AG10803 (cell line): ENCODE results near the gene YIPF3.
A peak's percentile ranks its signal among the peaks of the same experiment; 100 is the strongest.

Experiments
- DNase-seq: peaks from one replicate; pipeline ENCODE4 v3.0.0; 2010; ENCODE audit warnings: low read depth
- H3K4me3 ChIP-seq: 2 replicates; pipeline ENCODE4 v1.5.1; 2011; ENCODE audit warnings: mild to moderate bottlenecking, low read length, control low read depth
- TF ChIP-seq, protein P1 (sequence below): conservative IDR thresholded peaks from 2 replicates; pipeline ENCODE4 v1.5.1; 2011; ENCODE audit warnings: mild to moderate bottlenecking, low read length, control low read depth, inconsistent platforms

Gene YIPF3

DNA sequence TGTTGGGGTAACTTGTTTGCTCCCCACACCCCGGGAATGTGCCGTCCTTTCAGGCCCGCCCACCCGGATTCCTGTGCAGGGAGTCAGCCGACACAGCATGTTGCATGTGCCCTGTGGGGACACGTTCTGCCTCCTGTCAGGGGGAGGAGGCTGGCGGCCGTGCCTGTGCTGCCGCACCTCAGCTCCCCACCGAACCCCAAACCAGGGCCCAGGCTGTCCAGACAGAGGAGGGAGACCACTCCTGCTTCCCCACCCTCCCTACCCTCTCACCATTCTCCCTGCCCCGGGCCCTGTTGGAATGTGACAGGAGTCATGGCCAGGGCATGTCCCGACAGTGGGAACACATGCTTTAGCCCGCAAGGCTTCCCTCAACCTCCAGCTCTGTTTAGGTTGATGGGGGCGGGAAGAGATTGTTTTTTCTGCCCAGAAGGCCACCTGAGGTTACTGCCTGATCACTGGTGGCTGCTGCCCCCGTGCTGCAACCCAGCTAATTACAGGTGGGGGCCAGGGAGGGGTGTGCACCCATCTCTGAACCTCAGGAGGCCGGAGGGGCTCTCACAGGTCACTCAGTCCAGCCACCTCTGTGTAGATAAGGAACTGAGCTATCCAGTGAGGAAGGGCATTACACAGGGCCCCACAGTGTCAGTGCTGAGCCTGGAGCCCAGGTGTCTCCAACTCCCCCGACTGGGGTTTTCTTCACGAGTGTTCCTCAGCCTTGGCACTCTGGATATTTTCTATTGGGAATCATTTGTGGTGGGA is 20.2 kb downstream of the YIPF3 start:
- DNase-seq: peak; percentile 65
- TF ChIP-seq, protein P1, sequence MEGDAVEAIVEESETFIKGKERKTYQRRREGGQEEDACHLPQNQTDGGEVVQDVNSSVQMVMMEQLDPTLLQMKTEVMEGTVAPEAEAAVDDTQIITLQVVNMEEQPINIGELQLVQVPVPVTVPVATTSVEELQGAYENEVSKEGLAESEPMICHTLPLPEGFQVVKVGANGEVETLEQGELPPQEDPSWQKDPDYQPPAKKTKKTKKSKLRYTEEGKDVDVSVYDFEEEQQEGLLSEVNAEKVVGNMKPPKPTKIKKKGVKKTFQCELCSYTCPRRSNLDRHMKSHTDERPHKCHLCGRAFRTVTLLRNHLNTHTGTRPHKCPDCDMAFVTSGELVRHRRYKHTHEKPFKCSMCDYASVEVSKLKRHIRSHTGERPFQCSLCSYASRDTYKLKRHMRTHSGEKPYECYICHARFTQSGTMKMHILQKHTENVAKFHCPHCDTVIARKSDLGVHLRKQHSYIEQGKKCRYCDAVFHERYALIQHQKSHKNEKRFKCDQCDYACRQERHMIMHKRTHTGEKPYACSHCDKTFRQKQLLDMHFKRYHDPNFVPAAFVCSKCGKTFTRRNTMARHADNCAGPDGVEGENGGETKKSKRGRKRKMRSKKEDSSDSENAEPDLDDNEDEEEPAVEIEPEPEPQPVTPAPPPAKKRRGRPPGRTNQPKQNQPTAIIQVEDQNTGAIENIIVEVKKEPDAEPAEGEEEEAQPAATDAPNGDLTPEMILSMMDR: peak; percentile 59
- H3K4me3 ChIP-seq: no peak overlapping the region; the same call in 1 of the 2 replicates

DNA sequence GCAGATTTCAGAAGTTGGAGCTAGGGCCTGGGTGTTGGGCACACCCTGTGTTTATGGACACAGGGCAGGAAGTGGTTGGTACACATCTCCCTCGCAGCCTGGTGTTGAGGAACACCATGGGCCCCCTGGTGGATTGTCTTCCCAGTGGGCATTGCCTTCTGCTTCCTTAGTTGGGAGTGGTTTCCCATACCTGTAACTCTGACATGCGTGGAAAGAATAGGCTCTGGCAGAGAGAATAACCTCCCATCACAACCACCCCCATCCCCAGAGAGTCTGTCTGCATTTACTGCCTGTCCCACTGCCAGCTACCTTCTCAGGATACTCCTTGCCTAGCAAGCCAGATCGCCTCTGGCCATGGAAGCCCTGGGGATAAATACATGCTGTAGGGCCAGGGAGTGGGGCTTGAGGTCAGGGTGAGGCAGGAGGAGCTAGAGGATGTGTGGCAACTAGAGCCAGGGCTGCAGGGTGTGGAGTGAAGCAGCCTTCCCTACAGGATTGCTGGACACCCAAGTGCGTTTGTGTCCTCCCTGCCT is 21.3 kb downstream of the YIPF3 start:
- no peak overlapping the region for H3K4me3 ChIP-seq
- TF ChIP-seq, protein P1: peak; percentile 35
- no peak for DNase-seq

DNA sequence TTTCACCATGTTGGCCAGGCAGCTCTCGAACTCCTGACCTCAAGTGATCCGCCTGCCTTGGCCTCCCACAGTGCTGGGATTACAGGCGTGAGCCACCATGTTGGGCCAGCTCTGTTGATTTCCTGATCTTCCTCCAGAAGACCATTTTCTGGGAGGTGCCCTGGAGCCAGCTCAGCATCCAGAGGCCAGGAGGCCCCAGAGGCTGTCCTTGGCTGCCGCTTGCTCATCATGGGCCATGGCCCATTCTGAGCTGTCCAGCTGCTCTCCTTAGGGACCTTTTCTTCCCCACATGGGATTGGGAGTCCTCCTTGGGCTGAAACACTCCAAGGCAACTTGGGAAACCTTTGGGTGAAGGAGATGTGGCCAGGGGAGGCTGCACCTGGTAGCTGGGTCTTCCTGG is 22.0 kb downstream of the YIPF3 start:
- H3K4me3 ChIP-seq: no peak overlapping the region
- no peak for DNase-seq
- TF ChIP-seq, protein P1: no peak

DNA sequence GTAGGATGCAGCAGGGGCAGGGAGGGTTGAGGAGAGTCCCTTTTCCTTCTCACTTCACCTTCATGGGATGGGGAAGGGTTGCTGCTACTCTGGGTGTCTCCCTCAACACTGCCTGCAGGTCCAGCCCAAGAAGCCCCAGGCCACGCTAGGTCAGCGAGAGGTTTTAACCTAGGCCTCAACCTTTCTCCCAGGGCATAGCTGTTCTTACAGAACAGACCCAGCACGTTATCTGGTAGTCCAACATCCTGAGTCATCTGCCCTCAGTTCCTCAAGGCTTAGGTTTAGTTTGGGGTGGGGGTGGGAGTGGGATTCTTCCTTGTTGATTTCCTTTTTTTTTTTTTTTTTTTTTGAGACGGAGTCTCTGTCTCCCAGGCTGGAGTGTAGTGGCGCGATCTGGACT is 22.4 kb downstream of the YIPF3 start:
- DNase-seq: no peak
- H3K4me3 ChIP-seq: no peak overlapping the region
- TF ChIP-seq, protein P1: no peak

DNA sequence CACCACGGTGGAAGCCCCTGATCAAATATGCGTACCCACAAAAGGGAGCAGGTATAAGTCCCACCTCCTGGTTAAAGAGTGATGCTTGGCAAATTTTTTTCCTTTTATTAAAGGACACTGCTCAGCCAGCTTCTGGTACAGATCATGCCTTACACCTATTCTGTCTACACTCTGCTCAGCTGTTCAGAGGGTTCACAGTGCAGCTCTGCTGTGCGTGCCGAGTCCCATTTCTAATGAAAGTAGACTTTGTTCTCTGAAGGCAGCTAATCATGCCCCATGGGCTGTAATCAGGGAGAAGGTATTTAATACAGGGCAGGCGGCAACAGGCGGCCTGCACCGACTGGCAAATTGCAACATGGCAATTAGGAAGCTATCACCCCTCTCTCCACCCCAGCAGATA is 22.9 kb downstream of the YIPF3 start:
- no peak overlapping the region for H3K4me3 ChIP-seq
- no peak for DNase-seq
- TF ChIP-seq, protein P1: no peak

DNA sequence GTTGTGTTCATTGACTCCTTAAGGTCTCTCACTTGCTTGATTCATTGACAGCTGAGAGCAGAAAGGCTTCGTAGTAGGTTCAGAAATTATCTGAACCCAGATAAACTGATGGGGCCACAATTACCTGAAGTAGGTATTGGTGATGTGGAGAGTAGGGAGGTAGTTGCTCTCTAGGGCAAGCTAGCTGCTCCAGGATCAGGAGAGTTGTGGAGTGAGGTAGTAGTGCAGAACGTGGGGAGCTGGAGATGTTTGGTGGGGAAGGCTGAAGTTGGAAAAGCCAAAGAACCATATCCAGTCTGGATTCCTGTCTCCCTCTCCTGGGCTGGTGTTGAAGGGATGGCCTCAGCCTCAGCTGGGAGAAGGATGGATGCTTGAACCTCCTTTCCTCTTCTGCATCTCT is 23.5 kb downstream of the YIPF3 start:
- no peak for DNase-seq
- TF ChIP-seq, protein P1: no peak

DNA sequence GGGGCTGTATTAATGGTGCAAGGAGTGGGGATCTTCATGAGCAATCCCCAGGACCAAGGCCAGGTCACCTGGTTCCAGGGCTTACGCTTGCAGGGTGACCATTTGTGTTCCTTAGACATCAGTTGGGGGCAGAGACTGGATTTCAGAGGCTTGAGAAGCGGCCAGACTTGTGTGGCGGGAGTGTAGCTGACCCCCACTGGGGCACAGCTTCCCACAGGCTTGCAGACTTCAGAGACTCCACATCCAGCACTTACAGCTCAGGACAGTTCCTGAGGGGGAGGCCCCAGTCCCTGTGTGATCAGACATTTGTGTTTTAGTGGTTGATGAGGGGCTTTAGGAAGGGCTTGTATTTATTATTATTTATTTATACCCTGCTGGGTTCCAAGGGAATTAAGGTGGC is 24.1 kb downstream of the YIPF3 start:
- TF ChIP-seq, protein P1: no peak
- peak overlapping the region; percentile 17; the same call in 1 of the 2 replicates for H3K4me3 ChIP-seq
- DNase-seq: peak; percentile 39

More for the DNA sequence above, 23.5 kb downstream of the YIPF3 start:
- H3K4me3 ChIP-seq: no peak overlapping the region
